ENCODE measurements around the gene CNFN. TPM values are rescaled to one million over a fixed set of nuclear protein-coding genes. Genes with fewer than 3 reads are reported as not detected.

CNFN gene
- total RNA-seq, 2 experiments from 2014 or later: not detected

GRCh38 chr19:42407816-42408175 lies 17.7 kb upstream of the CNFN start:
- peaks cover 34% of the 10 kb centered on the region for H3K36me3 Mint-ChIP-seq (ENCODE audit: low read depth)
- no peak overlapping the region for H3K27ac Mint-ChIP-seq
- H3K4me1 Mint-ChIP-seq (ENCODE audit: low read depth): no peaks in the 10 kb centered on the region
- ChIA-PET POLR2A (no interaction called here), CTCF (interaction anchor here (1.5 kb wide), 1 partner anchor 13 kb away, joined by 3 read pairs; no protein-coding TSS in a partner anchor)
- no peak overlapping the region for H3K4me3 Mint-ChIP-seq
- no peak for DNase-seq
- ATAC-seq: no peak
- H3K9me3 Mint-ChIP-seq (ENCODE audit: insufficient read depth): no peaks in the 10 kb centered on the region
- H3K27me3 Mint-ChIP-seq (ENCODE audit: low read depth): no peaks in the 10 kb centered on the region

- ChIA-PET POLR2A (interaction anchor here (0.7 to 0.8 kb wide), 2 partner anchors 10 to 12 kb away, joined by 4 read pairs; no protein-coding TSS in a partner anchor), CTCF (interaction anchor here (1.5 kb wide), 1 partner anchor 13 kb away, joined by 3 read pairs; no protein-coding TSS in a partner anchor)
- Mint-ChIP-seq H3K4me1 (ENCODE audit: low read depth) (peaks cover 2% of the 10 kb centered on the region), H3K36me3 (ENCODE audit: low read depth) (peaks cover 38% of the 10 kb centered on the region), H3K27ac (no peak overlapping the region), H3K9me3 (ENCODE audit: insufficient read depth) (no peaks in the 10 kb centered on the region), H3K4me3 (no peak overlapping the region), H3K27me3 (ENCODE audit: low read depth) (no peaks in the 10 kb centered on the region)
- ATAC-seq: no peak
- no peak for DNase-seq
Measured at GRCh38 chr19:42407085-42407815, 17.2 kb upstream of the CNFN start.

- H3K36me3 Mint-ChIP-seq (ENCODE audit: low read depth): peaks cover 40% of the 10 kb centered on the region
- no peak overlapping the region for H3K27ac Mint-ChIP-seq
- ATAC-seq (no peak), DNase-seq (no peak)
- peaks cover 11% of the 10 kb centered on the region for H3K4me1 Mint-ChIP-seq (ENCODE audit: low read depth)
- H3K27me3 Mint-ChIP-seq (ENCODE audit: low read depth): no peaks in the 10 kb centered on the region
- no peaks in the 10 kb centered on the region for H3K9me3 Mint-ChIP-seq (ENCODE audit: insufficient read depth)
- ChIA-PET CTCF (interaction anchor here (1.5 kb wide), 1 partner anchor 15 kb away, joined by 3 read pairs; no protein-coding TSS in a partner anchor), POLR2A (no interaction called here)
- H3K4me3 Mint-ChIP-seq: no peak overlapping the region
Measured at GRCh38 chr19:42406111-42406510, 16.0 kb upstream of the CNFN start.

GRCh38 chr19:42403586-42403985 lies 13.5 kb upstream of the CNFN start:
- Mint-ChIP-seq H3K27ac (no peak overlapping the region), H3K4me1 (ENCODE audit: low read depth) (peaks cover 22% of the 10 kb centered on the region), H3K27me3 (ENCODE audit: low read depth) (no peaks in the 10 kb centered on the region), H3K9me3 (ENCODE audit: insufficient read depth) (no peaks in the 10 kb centered on the region), H3K36me3 (ENCODE audit: low read depth) (peaks cover 38% of the 10 kb centered on the region), H3K4me3 (no peak overlapping the region)
- ChIA-PET CTCF (interaction anchor here (1.0 to 1.3 kb wide), 2 partner anchors 16 to 18 kb away, joined by 3 to 4 read pairs; no protein-coding TSS in a partner anchor), POLR2A (interaction anchor here (0.6 to 0.8 kb wide), 2 partner anchors 18 to 19 kb away, joined by 3 read pairs; no protein-coding TSS in a partner anchor)
- DNase-seq (no peak), ATAC-seq (no peak)

GRCh38 chr19:42402376-42403116 lies 12.4 kb upstream of the CNFN start:
- ChIA-PET CTCF (interaction anchor here (1.1 to 2.4 kb wide), 5 partner anchors 15 to 298 kb away, joined by 3 to 10 read pairs (median 3); no protein-coding TSS in a partner anchor), POLR2A (no interaction called here)
- DNase-seq (no peak), ATAC-seq (no peak)
- peak overlapping the region; percentile 46 for H3K27ac Mint-ChIP-seq
- H3K4me1 Mint-ChIP-seq (ENCODE audit: low read depth): peaks cover 28% of the 10 kb centered on the region
- peak overlapping the region; percentile 69 for H3K4me3 Mint-ChIP-seq
- no peaks in the 10 kb centered on the region for H3K27me3 Mint-ChIP-seq (ENCODE audit: low read depth)
- no peaks in the 10 kb centered on the region for H3K9me3 Mint-ChIP-seq (ENCODE audit: insufficient read depth)
- peaks cover 33% of the 10 kb centered on the region for H3K36me3 Mint-ChIP-seq (ENCODE audit: low read depth)

- ATAC-seq (peak; percentile 54), DNase-seq (peak; percentile 78)
- H3K9me3 Mint-ChIP-seq (ENCODE audit: insufficient read depth): no peaks in the 10 kb centered on the region
- ChIA-PET POLR2A (no interaction called here), CTCF (interaction anchor here (1.0 to 2.4 kb wide), 15 partner anchors 14 to 326 kb away, joined by 3 to 11 read pairs (median 4); partner anchors contain the start of gene ZNF574)
- H3K27me3 Mint-ChIP-seq (ENCODE audit: low read depth): no peaks in the 10 kb centered on the region
- peak overlapping the region; percentile 69 for H3K4me3 Mint-ChIP-seq
- peak overlapping the region; percentile 63 for H3K27ac Mint-ChIP-seq
- H3K4me1 Mint-ChIP-seq (ENCODE audit: low read depth): peaks cover 33% of the 10 kb centered on the region
- H3K36me3 Mint-ChIP-seq (ENCODE audit: low read depth): peaks cover 25% of the 10 kb centered on the region
Measured at GRCh38 chr19:42401365-42402303, 11.5 kb upstream of the CNFN start.

GRCh38 chr19:42400404-42400803 lies 10.3 kb upstream of the CNFN start:
- Mint-ChIP-seq H3K27ac (no peak overlapping the region), H3K36me3 (ENCODE audit: low read depth) (peaks cover 22% of the 10 kb centered on the region), H3K4me3 (no peak overlapping the region), H3K27me3 (ENCODE audit: low read depth) (no peaks in the 10 kb centered on the region), H3K4me1 (ENCODE audit: low read depth) (peaks cover 41% of the 10 kb centered on the region), H3K9me3 (ENCODE audit: insufficient read depth) (no peaks in the 10 kb centered on the region)
- CTCF ChIA-PET: interaction anchor here (0.9 to 2.4 kb wide), 13 partner anchors 8 to 324 kb away, joined by 3 to 11 read pairs (median 4); partner anchors contain the start of gene ZNF574
- POLR2A ChIA-PET: no interaction called here
- DNase-seq (no peak), ATAC-seq (no peak)

GRCh38 chr19:42397263-42398166 lies 7.4 kb upstream of the CNFN start:
- H3K4me3 Mint-ChIP-seq: peak overlapping the region; percentile 92
- H3K4me1 Mint-ChIP-seq (ENCODE audit: low read depth): peaks cover 41% of the 10 kb centered on the region
- POLR2A ChIA-PET: interaction anchor here (1.1 to 1.8 kb wide), 3 partner anchors 9 to 76 kb away, joined by 3 to 7 read pairs (median 4); no protein-coding TSS in a partner anchor

GRCh38 chr19:42396381-42397262 lies 6.5 kb upstream of the CNFN start:
- no peaks in the 10 kb centered on the region for H3K9me3 Mint-ChIP-seq (ENCODE audit: insufficient read depth)
- H3K4me3 Mint-ChIP-seq: peak overlapping the region; percentile 92
- POLR2A ChIA-PET: interaction anchor here (0.6 to 1.8 kb wide), 5 partner anchors 10 to 127 kb away, joined by 3 to 7 read pairs (median 4); no protein-coding TSS in a partner anchor
- CTCF ChIA-PET: interaction anchor here (0.7 to 2.0 kb wide), 14 partner anchors 10 to 1043 kb away, joined by 3 to 14 read pairs (median 4); partner anchors contain the start of gene POU2F2
- peak overlapping the region; percentile 91 for H3K27ac Mint-ChIP-seq
- peaks cover 32% of the 10 kb centered on the region for H3K4me1 Mint-ChIP-seq (ENCODE audit: low read depth)
- ATAC-seq: peak; percentile 99
- peaks cover 2% of the 10 kb centered on the region for H3K36me3 Mint-ChIP-seq (ENCODE audit: low read depth)
- H3K27me3 Mint-ChIP-seq (ENCODE audit: low read depth): peaks cover 7% of the 10 kb centered on the region
- DNase-seq: peak; percentile 98

More at GRCh38 chr19:42397263-42398166, 7.4 kb upstream of the CNFN start:
- CTCF ChIA-PET: interaction anchor here (0.9 to 2.0 kb wide), 8 partner anchors 11 to 1042 kb away, joined by 3 to 14 read pairs (median 6); no protein-coding TSS in a partner anchor
- no peaks in the 10 kb centered on the region for H3K9me3 Mint-ChIP-seq (ENCODE audit: insufficient read depth)
- H3K27ac Mint-ChIP-seq: peak overlapping the region; percentile 91
- H3K27me3 Mint-ChIP-seq (ENCODE audit: low read depth): peaks cover 3% of the 10 kb centered on the region
- ATAC-seq (no peak), DNase-seq (no peak)
- peaks cover 6% of the 10 kb centered on the region for H3K36me3 Mint-ChIP-seq (ENCODE audit: low read depth)
